Parathyroid adenoma (tissue), 2 donors: ENCODE data around the gene TNP1.

ENCODE experiments used
- H2AFZ ChIP-seq: fragments of 300-600 bp; sonication (generic); one replicate; pipeline ENCODE4 v1.7.0; 2017; ENCODE audit warnings: antibody characterized with exemption, mild to moderate bottlenecking
- H3K27ac ChIP-seq: fragments of 300-600 bp; sonication (generic); one replicate; pipeline ENCODE4 v1.7.0; 2017
- H3K27me3 ChIP-seq: fragments of 300-600 bp; sonication (generic); one replicate; pipeline ENCODE4 v1.7.0; 2017; ENCODE audit warnings: low read length; ENCODE audit not compliant: control insufficient read depth, insufficient read depth
- H3K36me3 ChIP-seq: fragments of 300-600 bp; sonication (generic); one replicate; pipeline ENCODE4 v1.7.0; 2017; ENCODE audit warnings: low read length; ENCODE audit not compliant: control insufficient read depth, insufficient read depth
- H3K4me1 ChIP-seq: fragments of 300-600 bp; sonication (generic); one replicate; pipeline ENCODE4 v1.7.0; 2017; ENCODE audit warnings: control low read depth
- H3K4me2 ChIP-seq: fragments of 300-600 bp; sonication (generic); one replicate; pipeline ENCODE4 v1.7.0; 2017; ENCODE audit warnings: low read length
- H3K4me3 ChIP-seq: fragments of 300-600 bp; sonication (generic); one replicate; pipeline ENCODE4 v1.7.0; 2017; ENCODE audit warnings: low read depth, low read length
- H3K79me2 ChIP-seq: fragments of 300-600 bp; sonication (generic); one replicate; pipeline ENCODE4 v1.7.0; 2017; ENCODE audit warnings: control low read depth
- H3K9ac ChIP-seq: fragments of 300-600 bp; sonication (generic); one replicate; pipeline ENCODE4 v1.7.0; 2017; ENCODE audit warnings: mild to moderate bottlenecking
- H3K9me3 ChIP-seq: fragments of 300-600 bp; sonication (generic); one replicate; pipeline ENCODE4 v1.7.0; 2017; ENCODE audit warnings: low read length; ENCODE audit not compliant: control insufficient read depth
- TF ChIP-seq, protein P1 (sequence below): fragments of 300-600 bp; sonication (generic); IDR thresholded peaks from one replicate; pipeline ENCODE4 v1.7.0; 2017; ENCODE audit warnings: antibody characterized with exemption, mild to moderate bottlenecking
- donor health status: primary hyperparathyroidism.

Gene TNP1, protein sequence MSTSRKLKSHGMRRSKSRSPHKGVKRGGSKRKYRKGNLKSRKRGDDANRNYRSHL

DNA sequence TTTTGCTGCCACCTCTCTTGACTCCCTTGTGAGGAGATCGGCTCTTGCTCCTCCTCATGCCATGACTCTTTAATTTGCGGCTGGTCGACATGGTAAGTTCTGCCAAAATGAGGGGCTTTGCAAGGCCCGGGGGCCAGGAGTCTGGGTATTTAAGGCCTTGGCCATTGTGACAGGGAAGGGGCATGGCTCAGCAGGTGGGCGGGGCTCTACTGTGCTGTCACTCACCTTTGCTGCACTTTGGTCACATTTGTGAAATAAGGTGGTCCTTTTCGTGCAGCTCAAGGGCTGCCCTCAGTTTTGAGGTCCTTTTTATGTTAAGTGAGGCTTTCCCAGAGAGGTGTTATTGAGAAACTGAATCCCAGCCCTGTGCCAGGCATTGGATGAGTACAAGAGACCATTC is at the start of gene TNP1:
Gene TNP1 (minus strand): TSS at position 121 of the 400 bp plus-strand sequence. CDS start 30 bp downstream, at position 91.
- TF ChIP-seq, protein P1, sequence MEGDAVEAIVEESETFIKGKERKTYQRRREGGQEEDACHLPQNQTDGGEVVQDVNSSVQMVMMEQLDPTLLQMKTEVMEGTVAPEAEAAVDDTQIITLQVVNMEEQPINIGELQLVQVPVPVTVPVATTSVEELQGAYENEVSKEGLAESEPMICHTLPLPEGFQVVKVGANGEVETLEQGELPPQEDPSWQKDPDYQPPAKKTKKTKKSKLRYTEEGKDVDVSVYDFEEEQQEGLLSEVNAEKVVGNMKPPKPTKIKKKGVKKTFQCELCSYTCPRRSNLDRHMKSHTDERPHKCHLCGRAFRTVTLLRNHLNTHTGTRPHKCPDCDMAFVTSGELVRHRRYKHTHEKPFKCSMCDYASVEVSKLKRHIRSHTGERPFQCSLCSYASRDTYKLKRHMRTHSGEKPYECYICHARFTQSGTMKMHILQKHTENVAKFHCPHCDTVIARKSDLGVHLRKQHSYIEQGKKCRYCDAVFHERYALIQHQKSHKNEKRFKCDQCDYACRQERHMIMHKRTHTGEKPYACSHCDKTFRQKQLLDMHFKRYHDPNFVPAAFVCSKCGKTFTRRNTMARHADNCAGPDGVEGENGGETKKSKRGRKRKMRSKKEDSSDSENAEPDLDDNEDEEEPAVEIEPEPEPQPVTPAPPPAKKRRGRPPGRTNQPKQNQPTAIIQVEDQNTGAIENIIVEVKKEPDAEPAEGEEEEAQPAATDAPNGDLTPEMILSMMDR, result no peak
- Histone ChIP-seq H3K9me3 (no peaks in the 10 kb centered on the region), H3K4me1 (peaks cover 8% of the 10 kb centered on the region), H3K27me3 (no peaks in the 10 kb centered on the region), H3K4me3 (no peak within 1 kb of the TSS), H3K27ac (no peak within 1 kb of the TSS), H3K36me3 (no peaks in the 10 kb centered on the region), H3K4me2 (no peak within 1 kb of the TSS), H3K79me2 (no peaks in the 10 kb centered on the region), H3K9ac (no peak within 1 kb of the TSS), H2AFZ (no peak within 1 kb of the TSS)

GRCh38 chr2:216908300-216908699 is 48.4 kb upstream of the TNP1 start:
- H3K4me2 ChIP-seq, result no peak overlapping the region
- H3K36me3 ChIP-seq, result no peaks in the 10 kb centered on the region
- no peaks in the 10 kb centered on the region for H3K9me3 ChIP-seq
- no peak overlapping the region for H3K9ac ChIP-seq
- H3K4me3 ChIP-seq, result no peak overlapping the region
- no peaks in the 10 kb centered on the region for H3K4me1 ChIP-seq
- H3K27me3 ChIP-seq, result no peaks in the 10 kb centered on the region
- H2AFZ ChIP-seq, result no peak overlapping the region
- no peaks in the 10 kb centered on the region for H3K79me2 ChIP-seq
- TF ChIP-seq, protein P1, result no peak
- no peak overlapping the region for H3K27ac ChIP-seq

DNA sequence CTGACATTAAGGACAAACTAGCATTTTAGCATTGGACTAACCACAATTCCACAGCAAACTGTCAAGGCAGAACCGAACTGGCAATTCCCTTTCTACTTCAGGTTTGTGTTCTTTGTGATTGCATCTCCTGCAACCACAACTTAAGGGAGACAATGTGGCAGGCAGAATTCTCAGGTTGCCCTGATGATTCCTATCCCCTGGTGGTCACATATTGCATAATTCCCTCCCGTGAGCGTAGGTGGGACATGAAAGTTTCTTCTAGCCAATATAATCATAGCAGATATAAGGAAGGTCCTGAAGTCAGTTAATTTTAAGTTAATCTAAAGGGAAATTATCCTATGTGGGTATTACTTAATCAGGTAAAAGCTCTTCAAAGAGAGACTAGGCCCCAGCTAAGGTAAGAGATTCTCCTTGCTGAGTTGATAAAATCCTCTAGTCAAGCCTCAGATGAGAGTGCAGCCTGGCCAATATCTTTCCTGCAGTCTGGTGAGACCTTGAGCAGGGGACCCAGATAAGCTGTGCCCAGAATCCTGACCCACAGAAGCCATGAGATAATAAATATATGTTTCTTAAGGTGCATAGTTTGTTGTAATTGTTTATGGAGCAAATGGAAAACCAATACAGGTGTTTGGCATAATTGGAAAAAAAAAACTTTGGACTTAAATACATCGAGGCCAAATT is 45.9 kb upstream of the TNP1 start:
- Histone ChIP-seq H3K4me2 (no peak overlapping the region), H3K27me3 (no peaks in the 10 kb centered on the region), H3K27ac (no peak overlapping the region), H3K79me2 (no peaks in the 10 kb centered on the region), H3K36me3 (no peaks in the 10 kb centered on the region), H3K9ac (no peak overlapping the region), H3K4me1 (no peaks in the 10 kb centered on the region), H3K4me3 (no peak overlapping the region), H3K9me3 (no peaks in the 10 kb centered on the region), H2AFZ (no peak overlapping the region)
- TF ChIP-seq, protein P1, result no peak

GRCh38 chr2:216904974-216905373 is 45.1 kb upstream of the TNP1 start:
- H3K4me1 ChIP-seq, result no peaks in the 10 kb centered on the region
- H3K79me2 ChIP-seq, result no peaks in the 10 kb centered on the region
- no peaks in the 10 kb centered on the region for H3K9me3 ChIP-seq
- no peak overlapping the region for H3K9ac ChIP-seq
- H3K27ac ChIP-seq, result no peak overlapping the region
- TF ChIP-seq, protein P1, result no peak
- no peak overlapping the region for H3K4me3 ChIP-seq
- no peak overlapping the region for H3K4me2 ChIP-seq
- H3K36me3 ChIP-seq, result no peaks in the 10 kb centered on the region
- H3K27me3 ChIP-seq, result no peaks in the 10 kb centered on the region
- H2AFZ ChIP-seq, result no peak overlapping the region

- Histone ChIP-seq H3K4me1 (no peaks in the 10 kb centered on the region), H3K36me3 (no peaks in the 10 kb centered on the region), H3K9ac (no peak overlapping the region), H3K9me3 (no peaks in the 10 kb centered on the region), H2AFZ (no peak overlapping the region), H3K27ac (no peak overlapping the region), H3K79me2 (no peaks in the 10 kb centered on the region), H3K4me3 (no peak overlapping the region), H3K4me2 (no peak overlapping the region), H3K27me3 (no peaks in the 10 kb centered on the region)
- TF ChIP-seq, protein P1, result no peak
Observed at GRCh38 chr2:216904554-216904953, 44.7 kb upstream of the TNP1 start.
